NCI-H526 treated with DMSO at 0.1 percent for 48 hours (cell line): ENCODE measurements around the gene ATXN10.

ENCODE experiments used
- DNase-seq: peaks from one replicate; lab custom pipeline; 2025; lab: John Stamatoyannopoulos, UW

The ATXN10 gene

DNA sequence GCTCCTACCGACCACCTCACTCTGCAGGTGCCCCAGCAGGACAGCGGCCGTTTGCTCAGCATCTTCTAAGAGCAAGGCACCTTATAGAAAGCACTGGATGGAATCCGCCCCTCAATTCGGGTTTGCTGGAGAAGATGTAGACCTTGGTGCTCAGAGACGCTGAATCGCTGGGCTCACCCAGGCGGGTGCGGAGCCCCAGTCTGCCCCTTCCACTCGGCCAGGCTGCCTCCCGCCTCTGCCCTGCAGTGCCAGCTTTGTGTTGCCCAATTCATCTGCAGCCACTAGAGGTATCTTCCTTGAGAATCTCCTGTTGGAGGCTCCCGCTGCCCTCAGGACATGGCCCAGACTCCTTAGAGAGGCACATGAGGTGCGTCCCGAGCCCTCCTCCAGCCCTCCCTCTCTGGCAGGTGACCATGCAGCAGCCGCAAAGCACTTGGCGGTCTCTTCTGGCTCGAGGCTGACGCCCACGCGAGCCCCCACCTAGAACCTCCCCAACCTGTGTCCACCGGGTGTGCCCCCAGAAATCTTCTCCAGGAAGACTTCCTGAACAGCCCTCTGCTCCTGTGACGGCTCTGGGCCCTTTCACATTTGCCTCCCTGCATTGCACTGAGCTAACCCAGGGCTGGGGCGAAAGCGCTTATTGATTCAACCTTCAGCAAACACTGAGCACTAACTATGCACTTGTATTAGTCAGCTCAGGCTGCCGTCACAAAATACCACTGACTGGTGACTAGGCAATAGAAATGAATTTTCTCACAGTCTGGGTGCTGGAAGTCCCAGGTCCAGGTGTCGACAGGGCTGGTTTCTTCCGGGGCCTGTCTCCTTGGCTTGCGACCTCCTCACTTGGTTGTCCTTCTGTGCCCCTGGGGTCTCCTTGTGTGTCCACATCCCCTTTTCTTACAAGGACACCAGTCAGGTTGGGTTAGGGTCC, 187.9 kb downstream of the ATXN10 start:
- DNase-seq = no peak

- DNase-seq = no peak
Measured at GRCh38 chr22:45860201-45860600, 188.6 kb downstream of the ATXN10 start.

DNA sequence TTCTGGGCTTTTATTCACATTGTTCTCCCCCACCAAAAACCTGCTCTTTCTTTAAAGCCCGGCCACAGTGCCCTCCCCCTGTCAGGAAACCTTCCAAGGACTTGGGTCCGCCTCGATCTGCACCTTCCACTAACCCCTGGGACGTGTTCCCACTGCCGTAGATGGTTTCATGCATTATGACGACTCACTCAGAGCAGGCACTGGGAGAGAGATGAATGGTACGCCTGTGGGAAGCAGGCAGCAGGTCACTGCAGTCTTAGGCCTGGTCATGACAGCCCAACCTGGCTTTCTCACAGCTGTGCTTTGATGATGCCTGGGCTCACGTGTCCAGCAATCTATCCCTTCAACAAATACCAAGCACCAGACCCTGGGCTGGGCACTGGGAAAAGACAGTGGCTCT, 189.6 kb downstream of the ATXN10 start:
- DNase-seq = no peak

- DNase-seq = peak; percentile 26
Measured at GRCh38 chr22:45863981-45864751, 192.5 kb downstream of the ATXN10 start.

DNA sequence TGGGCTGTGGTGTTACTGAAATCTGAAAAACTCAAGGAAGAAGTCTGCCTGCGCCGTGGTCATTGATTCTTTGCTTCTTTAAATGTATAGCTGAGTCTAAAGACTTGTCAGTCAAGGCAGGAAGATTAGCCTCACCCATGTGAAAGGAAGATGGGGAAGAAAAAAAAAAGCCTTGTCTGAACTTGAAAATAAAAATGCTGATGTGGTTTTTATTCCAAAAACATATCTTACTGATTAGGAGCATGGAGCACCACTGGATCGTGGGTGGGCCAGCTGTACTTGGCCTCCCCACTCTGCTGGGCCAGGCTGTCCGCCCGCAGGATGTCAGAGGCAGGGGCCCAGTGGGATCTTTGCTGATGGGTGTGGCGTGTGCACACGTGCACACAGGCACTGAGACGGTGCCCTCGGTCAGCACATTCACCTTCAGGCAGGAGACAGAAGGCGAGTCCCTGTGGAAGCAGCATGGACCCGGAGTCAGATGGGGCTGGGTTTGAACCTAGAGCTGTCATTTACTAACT, 193.4 kb downstream of the ATXN10 start:
- no peak for DNase-seq

- no peak for DNase-seq
Measured at GRCh38 chr22:45865561-45866125, 194.0 kb downstream of the ATXN10 start.

- no peak for DNase-seq
Measured at GRCh38 chr22:45866126-45866645, 194.6 kb downstream of the ATXN10 start.

- DNase-seq = no peak
Measured at GRCh38 chr22:45866646-45867117, 195.0 kb downstream of the ATXN10 start.

DNA sequence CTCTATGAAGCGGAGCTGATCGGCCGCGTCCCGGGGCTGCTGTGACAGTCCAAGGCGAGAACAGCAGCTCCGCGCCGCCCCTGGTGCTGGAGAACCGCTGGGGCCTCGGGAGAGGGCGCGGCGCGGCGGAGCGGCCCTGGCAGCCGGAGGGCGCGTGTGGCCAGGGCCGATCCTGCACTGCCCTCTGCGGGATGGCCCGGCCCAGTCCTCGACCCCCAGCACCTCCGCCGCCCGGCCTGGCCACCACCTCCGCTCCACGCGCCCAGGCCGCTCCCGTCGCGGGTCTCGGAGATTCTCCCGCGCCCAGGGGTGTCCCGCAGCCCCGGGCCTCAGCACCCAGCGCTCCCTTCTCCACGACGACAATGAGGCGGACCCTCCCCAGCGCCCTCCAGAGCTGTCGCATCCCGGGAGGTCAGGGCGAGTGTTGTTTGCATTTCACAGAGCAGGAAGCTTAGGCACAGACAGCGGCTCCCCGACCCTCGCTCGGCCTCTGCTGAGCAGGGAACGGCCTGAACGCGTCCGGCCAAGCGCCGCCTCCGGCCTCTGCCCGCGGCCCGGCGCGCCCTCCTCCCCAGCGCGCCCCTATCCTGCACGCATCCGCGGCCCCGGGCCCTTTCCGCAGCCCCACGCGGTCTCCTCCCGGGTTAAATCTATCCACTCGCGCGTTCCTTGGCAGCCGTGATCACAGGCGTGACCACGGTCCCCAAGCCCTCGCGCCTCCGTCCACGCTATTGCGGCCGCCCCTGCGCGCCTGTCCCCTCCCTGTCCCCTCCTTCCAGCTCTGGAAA, 195.7 kb downstream of the ATXN10 start:
- DNase-seq = no peak

- DNase-seq = no peak
Measured at GRCh38 chr22:45867906-45868555, 196.4 kb downstream of the ATXN10 start.

DNA sequence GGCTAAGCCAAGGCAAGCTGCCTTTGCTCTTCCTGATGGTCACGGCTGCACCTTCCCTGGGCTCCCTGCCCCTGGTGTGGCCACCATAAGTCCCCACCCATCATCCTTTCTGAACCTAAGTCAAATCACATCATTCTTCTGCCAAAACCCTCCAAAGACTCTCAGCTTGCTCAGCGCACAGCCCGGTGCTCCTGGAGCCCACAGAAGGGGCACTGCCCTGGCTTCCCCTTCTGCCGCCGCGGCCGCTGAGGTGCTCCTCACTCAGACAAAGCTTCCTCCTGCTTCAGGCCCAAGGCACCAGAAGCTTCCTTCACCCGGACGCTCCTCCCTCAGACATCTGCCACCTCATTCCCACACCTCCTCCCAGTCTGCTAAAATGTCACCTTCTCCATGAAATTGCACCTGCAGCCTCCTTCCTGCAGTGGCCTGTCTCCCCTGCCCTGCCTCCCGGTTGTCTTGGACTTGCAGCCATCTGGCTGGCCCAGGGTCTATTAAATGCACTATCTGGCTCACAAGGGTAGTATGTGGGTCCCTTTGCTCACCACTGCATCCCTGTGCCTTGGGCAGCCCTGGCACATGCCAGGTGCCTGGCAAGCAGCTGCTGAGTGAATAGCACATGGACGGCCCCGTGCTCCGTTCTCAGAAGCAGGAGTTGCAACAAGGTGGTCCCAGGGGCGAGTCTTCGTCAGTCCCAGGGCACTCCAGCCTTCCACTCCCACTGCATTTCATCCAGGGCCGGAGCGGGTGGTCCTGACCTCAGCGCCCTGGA, 197.1 kb downstream of the ATXN10 start:
- DNase-seq = no peak

- no peak for DNase-seq
Measured at GRCh38 chr22:45869340-45869847, 197.8 kb downstream of the ATXN10 start.

GRCh38 chr22:45870011-45870410, 198.4 kb downstream of the ATXN10 start:
- DNase-seq = no peak

GRCh38 chr22:45871721-45872120, 200.1 kb downstream of the ATXN10 start:
- DNase-seq = no peak

DNA sequence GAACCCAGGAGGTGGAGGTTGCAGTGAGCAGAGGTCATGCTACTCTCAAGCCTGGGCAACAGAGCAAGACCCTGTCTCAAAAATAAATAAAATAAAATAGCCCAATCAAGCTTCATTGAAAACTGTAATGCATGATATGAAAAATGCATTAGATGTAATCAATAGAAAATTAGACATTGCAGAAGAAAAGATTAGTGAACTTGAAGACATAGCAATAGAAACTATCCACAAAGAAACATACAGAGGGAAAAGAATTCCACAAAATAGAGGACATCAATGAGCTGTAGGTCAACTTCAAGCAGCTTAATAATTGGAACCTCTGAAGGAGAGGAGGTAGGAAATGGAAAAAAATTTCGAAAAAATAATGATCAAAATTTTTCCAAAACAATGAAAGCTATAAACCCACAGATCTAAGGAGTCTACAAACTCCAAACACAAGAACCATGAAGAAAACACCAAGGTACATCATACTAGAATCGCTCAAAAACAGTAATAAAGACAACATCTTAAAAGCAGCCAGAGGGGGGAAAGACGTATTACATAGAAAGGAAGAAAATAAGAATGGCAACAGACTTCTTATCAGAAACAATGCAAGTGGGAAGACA, 201.1 kb downstream of the ATXN10 start:
- no peak for DNase-seq

DNA sequence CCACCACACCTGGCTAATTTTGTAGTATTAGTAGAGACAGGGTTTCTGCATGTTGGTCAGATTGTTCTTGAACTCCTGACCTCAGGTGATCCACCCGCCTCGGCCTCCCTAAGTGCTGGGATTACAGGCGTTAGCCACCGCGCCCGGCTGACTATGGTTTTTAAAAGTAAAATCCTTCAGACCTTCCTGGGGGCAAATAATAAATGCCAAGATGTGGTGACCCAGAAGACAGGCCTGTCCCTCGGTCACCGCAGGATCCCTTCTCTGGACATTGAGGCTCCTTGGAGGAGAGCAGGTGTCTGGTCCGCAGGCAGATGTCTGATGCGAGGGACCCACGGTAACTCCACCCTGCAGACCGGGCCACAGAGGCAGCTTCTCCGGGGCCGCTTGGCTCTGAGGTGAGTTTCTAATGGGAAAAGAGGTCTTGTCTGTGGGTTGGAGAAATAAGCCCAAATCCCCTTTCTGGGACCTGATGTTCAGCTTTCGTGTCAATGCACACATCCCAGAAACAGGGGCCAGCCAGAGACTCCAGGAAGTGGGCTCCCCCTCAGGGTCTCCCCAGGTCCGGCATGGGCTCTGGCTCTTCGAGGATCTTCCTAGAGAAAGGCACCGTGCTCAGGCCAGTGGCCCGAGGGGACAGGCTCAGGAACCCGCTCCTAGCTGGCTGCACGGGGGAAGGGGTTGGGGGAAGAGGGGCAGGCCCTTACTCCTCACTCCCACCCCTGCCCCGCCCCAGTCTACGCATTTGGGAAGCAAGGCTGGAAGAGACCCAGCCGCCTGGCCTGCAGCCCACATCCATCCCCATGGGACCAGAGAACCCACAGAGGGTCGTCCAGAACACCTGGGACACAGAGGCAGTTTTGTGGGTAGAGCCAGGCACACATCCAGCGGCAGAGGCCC, 204.8 kb downstream of the ATXN10 start:
- no peak for DNase-seq

GRCh38 chr22:45877036-45877380, 205.4 kb downstream of the ATXN10 start:
- no peak for DNase-seq

GRCh38 chr22:45877651-45878050, 206.0 kb downstream of the ATXN10 start:
- no peak for DNase-seq
